HepG2 (cell line): Measurements from ENCODE around the gene SFRP4. TPM values are rescaled to one million over a fixed set of nuclear protein-coding genes. Genes with fewer than 3 reads are reported as not detected.

Source experiments
- AGO2 ChIP-seq: fragments of 200-400 bp; formaldehyde crosslinking; optimal IDR thresholded peaks from 2 replicates; pipeline ENCODE3; 2017; ENCODE audit warnings: mild to moderate bottlenecking, low read depth, low read length, moderate library complexity
- ATF3 ChIP-seq: sonication (generic); formaldehyde crosslinking; IDR thresholded peaks from 2 replicates; pipeline ENCODE4 v1.4.0; 2020; ENCODE audit warnings: missing genetic modification reagents
- ATF7 ChIP-seq, 2 experiments: fragments of 450-650 bp in 1 of 2; sonication (generic) in 1 of 2; formaldehyde crosslinking in 1 of 2; IDR thresholded peaks; 2 replicates each; pipeline versions ENCODE4 v1.4.0 to v1.6.1; 2016 to 2020; ENCODE audit warnings: antibody characterized with exemption in 1 of 2, mild to moderate bottlenecking in 1 of 2, missing genetic modification reagents in 1 of 2
- FOXO4 ChIP-seq: sonication (generic); formaldehyde crosslinking; conservative IDR thresholded peaks from 2 replicates; pipeline ENCODE4 v1.8.1; 2023; ENCODE audit warnings: missing genetic modification reagents
- HNRNPL ChIP-seq: fragments of 200-400 bp; formaldehyde crosslinking; IDR thresholded peaks from 2 replicates; pipeline ENCODE4 v1.6.1; 2017; ENCODE audit warnings: mild to moderate bottlenecking, low read depth, low read length
- MYC ChIP-seq: sonication (generic); formaldehyde crosslinking; IDR thresholded peaks from 2 replicates; pipeline ENCODE4 v1.9.0; 2021; ENCODE audit warnings: missing genetic modification reagents, borderline replicate concordance
- SALL2 ChIP-seq: sonication (generic); formaldehyde crosslinking; IDR thresholded peaks from 2 replicates; pipeline ENCODE4 v1.8.1; 2023; ENCODE audit warnings: mild to moderate bottlenecking, missing genetic modification reagents, inconsistent platforms
- SMC3 ChIP-seq: IDR thresholded peaks from 2 replicates; pipeline ENCODE4 v1.6.1; 2011; ENCODE audit warnings: low read length, improper control_type of control experiment
- THAP9 ChIP-seq: sonication (generic); formaldehyde crosslinking; IDR thresholded peaks from 2 replicates; pipeline ENCODE4; 2020; ENCODE audit warnings: missing genetic modification reagents, mild to moderate bottlenecking, borderline replicate concordance
- YEATS2 ChIP-seq: sonication (generic); formaldehyde crosslinking; IDR thresholded peaks from 2 replicates; pipeline ENCODE4 v1.4.0; 2020; ENCODE audit warnings: missing genetic modification reagents, borderline replicate concordance
- ZFX ChIP-seq: sonication (generic); formaldehyde crosslinking; IDR thresholded peaks from 2 replicates; pipeline ENCODE4 v1.4.0; 2020; ENCODE audit warnings: mild to moderate bottlenecking, low read depth, missing genetic modification reagents, moderate library complexity
- ZIK1 ChIP-seq: sonication (generic); formaldehyde crosslinking; IDR thresholded peaks from 2 replicates; pipeline ENCODE4 v1.5.0; 2020; ENCODE audit warnings: mild to moderate bottlenecking, low read depth, missing genetic modification reagents, borderline replicate concordance
- ZMAT5 ChIP-seq: sonication (generic); formaldehyde crosslinking; IDR thresholded peaks from 2 replicates; pipeline ENCODE4 v1.5.0; 2020; ENCODE audit warnings: mild to moderate bottlenecking, low read depth, missing genetic modification reagents, borderline replicate concordance
- ZNF768 ChIP-seq: sonication (generic); formaldehyde crosslinking; IDR thresholded peaks from 2 replicates; pipeline ENCODE4 v1.4.0; 2020; ENCODE audit warnings: missing genetic modification reagents
- polyA plus RNA-seq, 8 experiments: library from polyadenylated mRNA; depleted of rRNA in 3 of 8; stranded (reverse) in 7 of 8; unstranded in 1 of 8; fragments of >200 nt; fragmentation: Illumina TruSeq in 4 of 8; extraction: Trizol in 4 of 8; gene quantifications; 2 replicates each; pipeline versions ENCODE4 v1.2.1 to v1.2.3, GENCODE V29; 2011 to 2016; ENCODE audit warnings: low read depth in 4 of 8, missing spikeins in 1 of 8, mixed read lengths in 1 of 8; ENCODE audit not compliant: insufficient read depth in 1 of 8
- total RNA-seq, 5 experiments: library from RNA; depleted of rRNA; stranded (reverse); fragments of >200 nt; fragmentation: Illumina TruSeq; extraction: Trizol; gene quantifications; 2 replicates each; pipeline ENCODE4 v1.2.3, GENCODE V29; 2016; ENCODE audit warnings: low read depth in 1 of 5
- TF ChIP-seq, protein P1 (sequence below): sonication (generic); formaldehyde crosslinking; IDR thresholded peaks from 2 replicates; pipeline ENCODE4 v1.4.0; 2020; ENCODE audit warnings: missing genetic modification reagents
- TF ChIP-seq, protein P2 (sequence below): sonication (generic); formaldehyde crosslinking; IDR thresholded peaks from 2 replicates; pipeline ENCODE4 v1.5.0; 2020; ENCODE audit warnings: mild to moderate bottlenecking, missing genetic modification reagents, moderate library complexity
- TF ChIP-seq, protein P3 (sequence below): sonication (generic); formaldehyde crosslinking; IDR thresholded peaks from 2 replicates; pipeline ENCODE4 v1.5.0; 2020; ENCODE audit warnings: missing genetic modification reagents

SFRP4 gene
- total and polyA plus RNA-seq, 2 of the 13 experiments (the other 11 are each of a cell fraction or from before 2014, with no cell fraction given): 0.96 to 1.8 TPM

- TF ChIP-seq MYC (0 out of 2 replicates have a peak, but pooled peaks have one; percentile 20), FOXO4 (CRISPR knock-in tag) (no peak), ZNF768 (CRISPR knock-in tag) (peak; percentile 7; the same call in 1 of the 2 replicates), ATF3 (CRISPR knock-in tag) (peak; percentile 77), SALL2 (CRISPR knock-in tag) (peak; percentile 67; the same call in 1 of the 2 replicates), SMC3 (peak; percentile 84), ZIK1 (CRISPR knock-in tag) (0 out of 2 replicates have a peak, but pooled peaks have one; percentile 7), YEATS2 (no peak), HNRNPL (peak; percentile 18; the same call in 1 of the 2 replicates), ATF7 (IDR thresholded peaks at IDR 0.05) (no peak; the same call in 1 of the 2 replicates), ATF7 (CRISPR knock-in tag; IDR thresholded peaks at IDR 0.05) (peak; percentile 88), AGO2 (peak; percentile 52), ZMAT5 (CRISPR knock-in tag) (no peak), THAP9 (CRISPR knock-in tag) (peak; percentile 51), ZFX (CRISPR knock-in tag) (peak; percentile 54)
- TF ChIP-seq, protein P1, sequence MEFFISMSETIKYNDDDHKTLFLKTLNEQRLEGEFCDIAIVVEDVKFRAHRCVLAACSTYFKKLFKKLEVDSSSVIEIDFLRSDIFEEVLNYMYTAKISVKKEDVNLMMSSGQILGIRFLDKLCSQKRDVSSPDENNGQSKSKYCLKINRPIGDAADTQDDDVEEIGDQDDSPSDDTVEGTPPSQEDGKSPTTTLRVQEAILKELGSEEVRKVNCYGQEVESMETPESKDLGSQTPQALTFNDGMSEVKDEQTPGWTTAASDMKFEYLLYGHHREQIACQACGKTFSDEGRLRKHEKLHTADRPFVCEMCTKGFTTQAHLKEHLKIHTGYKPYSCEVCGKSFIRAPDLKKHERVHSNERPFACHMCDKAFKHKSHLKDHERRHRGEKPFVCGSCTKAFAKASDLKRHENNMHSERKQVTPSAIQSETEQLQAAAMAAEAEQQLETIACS (CRISPR knock-in tag): no peak
- TF ChIP-seq, protein P2, sequence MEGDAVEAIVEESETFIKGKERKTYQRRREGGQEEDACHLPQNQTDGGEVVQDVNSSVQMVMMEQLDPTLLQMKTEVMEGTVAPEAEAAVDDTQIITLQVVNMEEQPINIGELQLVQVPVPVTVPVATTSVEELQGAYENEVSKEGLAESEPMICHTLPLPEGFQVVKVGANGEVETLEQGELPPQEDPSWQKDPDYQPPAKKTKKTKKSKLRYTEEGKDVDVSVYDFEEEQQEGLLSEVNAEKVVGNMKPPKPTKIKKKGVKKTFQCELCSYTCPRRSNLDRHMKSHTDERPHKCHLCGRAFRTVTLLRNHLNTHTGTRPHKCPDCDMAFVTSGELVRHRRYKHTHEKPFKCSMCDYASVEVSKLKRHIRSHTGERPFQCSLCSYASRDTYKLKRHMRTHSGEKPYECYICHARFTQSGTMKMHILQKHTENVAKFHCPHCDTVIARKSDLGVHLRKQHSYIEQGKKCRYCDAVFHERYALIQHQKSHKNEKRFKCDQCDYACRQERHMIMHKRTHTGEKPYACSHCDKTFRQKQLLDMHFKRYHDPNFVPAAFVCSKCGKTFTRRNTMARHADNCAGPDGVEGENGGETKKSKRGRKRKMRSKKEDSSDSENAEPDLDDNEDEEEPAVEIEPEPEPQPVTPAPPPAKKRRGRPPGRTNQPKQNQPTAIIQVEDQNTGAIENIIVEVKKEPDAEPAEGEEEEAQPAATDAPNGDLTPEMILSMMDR (CRISPR knock-in tag): peak; percentile 83
- TF ChIP-seq, protein P3, sequence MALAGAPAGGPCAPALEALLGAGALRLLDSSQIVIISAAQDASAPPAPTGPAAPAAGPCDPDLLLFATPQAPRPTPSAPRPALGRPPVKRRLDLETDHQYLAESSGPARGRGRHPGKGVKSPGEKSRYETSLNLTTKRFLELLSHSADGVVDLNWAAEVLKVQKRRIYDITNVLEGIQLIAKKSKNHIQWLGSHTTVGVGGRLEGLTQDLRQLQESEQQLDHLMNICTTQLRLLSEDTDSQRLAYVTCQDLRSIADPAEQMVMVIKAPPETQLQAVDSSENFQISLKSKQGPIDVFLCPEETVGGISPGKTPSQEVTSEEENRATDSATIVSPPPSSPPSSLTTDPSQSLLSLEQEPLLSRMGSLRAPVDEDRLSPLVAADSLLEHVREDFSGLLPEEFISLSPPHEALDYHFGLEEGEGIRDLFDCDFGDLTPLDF (CRISPR knock-in tag): peak; percentile 32; the same call in 1 of the 2 replicates
Observed at GRCh38 chr7:37916673-37917660, at the start of gene SFRP4 (continued).
